ENCODE data around the gene CPM.

The CPM gene

GRCh38 chr12:68873316-68873715, 59.7 kb downstream of the CPM start:
- DNase-seq: no peak

- DNase-seq: no peak
These were observed 61.0 kb downstream of the CPM start for GRCh38 chr12:68871921-68872320.

- no peak for DNase-seq
These were observed 61.6 kb downstream of the CPM start for GRCh38 chr12:68871396-68871795.

- DNase-seq: no peak
These were observed 62.5 kb downstream of the CPM start for GRCh38 chr12:68870443-68870842.

- no peak for DNase-seq
These were observed 63.0 kb downstream of the CPM start for GRCh38 chr12:68870011-68870410.

- no peak for DNase-seq
These were observed 64.8 kb downstream of the CPM start for GRCh38 chr12:68868043-68868790.

GRCh38 chr12:68867606-68868005, 65.4 kb downstream of the CPM start:
- DNase-seq: no peak

- DNase-seq: no peak
These were observed 66.0 kb downstream of the CPM start for GRCh38 chr12:68866950-68867349.

GRCh38 chr12:68865399-68866164, 67.4 kb downstream of the CPM start:
- DNase-seq: no peak

GRCh38 chr12:68864604-68865003, 68.4 kb downstream of the CPM start:
- no peak for DNase-seq

- DNase-seq: peak; percentile 97
These were observed 69.0 kb downstream of the CPM start for GRCh38 chr12:68863886-68864454.

GRCh38 chr12:68863109-68863770, 69.7 kb downstream of the CPM start:
- DNase-seq: no peak

GRCh38 chr12:68861890-68862289, 71.1 kb downstream of the CPM start:
- no peak for DNase-seq

GRCh38 chr12:68856510-68856909, 76.5 kb downstream of the CPM start:
- no peak for DNase-seq

- no peak for DNase-seq
These were observed 77.2 kb downstream of the CPM start for GRCh38 chr12:68855771-68856170.

GRCh38 chr12:68855111-68855510, 77.9 kb downstream of the CPM start:
- no peak for DNase-seq

GRCh38 chr12:68854554-68854953, 78.4 kb downstream of the CPM start:
- no peak for DNase-seq

GRCh38 chr12:68854078-68854468, 78.9 kb downstream of the CPM start:
- DNase-seq: no peak

GRCh38 chr12:68853396-68854077, 79.4 kb downstream of the CPM start:
- DNase-seq: no peak

GRCh38 chr12:68851592-68852306, 81.2 kb downstream of the CPM start:
- DNase-seq: no peak

- DNase-seq: no peak
These were observed 82.6 kb downstream of the CPM start for GRCh38 chr12:68850390-68850789.

GRCh38 chr12:68846811-68847210, 86.2 kb downstream of the CPM start:
- DNase-seq: no peak
